H1 (cell line): ENCODE measurements around the gene DYNLRB1. TPM values are rescaled to one million over a fixed set of nuclear protein-coding genes. Genes with fewer than 3 reads are reported as not detected.

ENCODE experiments used
- CTCF ChIA-PET: fragments of 300-600 bp; sonication (Branson Sonifier 250); formaldehyde crosslinking; loops from one replicate; lab custom pipeline; 2021; ENCODE audit not compliant: partially characterized antibody; lab: Charles Lee
- POLR2A ChIA-PET: fragments of 300-600 bp; sonication (Branson Sonifier 250); formaldehyde crosslinking; loops from one replicate; lab custom pipeline; 2021; ENCODE audit warnings: inconsistent platforms; ENCODE audit not compliant: partially characterized antibody; lab: Charles Lee
- DNase-seq, 2 experiments: peaks; one replicate each; pipeline versions ENCODE4 v3.0.0 to v3.0.0-alpha.2; 2010 to 2022; ENCODE audit warnings: low spot score in 2 of 2, low read depth in 1 of 2, mixed read lengths in 1 of 2
- FAIRE-seq: peaks from 2 replicates; lab custom pipeline; 2011; peaks lifted over from hg19 to GRCh38; lab: Jason Lieb, UNC
- H2AFZ ChIP-seq: 2 replicates; pipeline ENCODE4 v1.8.1; 2012; ENCODE audit warnings: low read length, inconsistent platforms
- H2AK5ac ChIP-seq: 2 replicates; pipeline ENCODE4 v1.6.1; 2013; ENCODE audit warnings: low read depth, low read length
- H2BK120ac ChIP-seq: replicated peaks from 2 replicates; pipeline ENCODE3; 2013; ENCODE audit warnings: low read depth, low read length, inconsistent platforms
- H2BK12ac ChIP-seq: 2 replicates; pipeline ENCODE4 v1.6.1; 2013; ENCODE audit warnings: low read depth, low read length
- H2BK15ac ChIP-seq: 2 replicates; pipeline ENCODE4 v1.6.1; 2013; ENCODE audit warnings: low read length
- H2BK20ac ChIP-seq: 2 replicates; pipeline ENCODE4 v1.6.1; 2013; ENCODE audit warnings: low read length
- H2BK5ac ChIP-seq: 2 replicates; pipeline ENCODE4 v1.6.1; 2013; ENCODE audit warnings: low read depth, low read length
- H3K14ac ChIP-seq: 2 replicates; pipeline ENCODE4 v1.6.1; 2013; ENCODE audit warnings: inconsistent platforms; ENCODE audit not compliant: insufficient read length
- H3K18ac ChIP-seq: 2 replicates; pipeline ENCODE4 v1.6.1; 2013; ENCODE audit warnings: low read length; ENCODE audit errors: extremely low read depth
- H3K23ac ChIP-seq: 2 replicates; pipeline ENCODE4 v1.6.1; 2013; ENCODE audit warnings: inconsistent platforms; ENCODE audit not compliant: insufficient read length
- H3K23me2 ChIP-seq: 2 replicates; pipeline ENCODE4 v1.6.1; 2013; ENCODE audit warnings: low read depth, low read length
- H3K27ac ChIP-seq: 2 replicates; pipeline ENCODE4 v1.6.1; 2011; ENCODE audit warnings: low read depth, low read length, inconsistent platforms
- H3K27me3 ChIP-seq, 4 experiments: replicated peaks in 1 of 4; 1 replicate in 1 of 4; 2 replicates in 3 of 4; pipeline versions ENCODE4 v1.6.1 to v1.8.1; 2011 to 2013; ENCODE audit warnings: low read length in 3 of 4, mild to moderate bottlenecking in 3 of 4, inconsistent platforms in 2 of 4, mixed read lengths in 2 of 4, moderate library complexity in 1 of 4; ENCODE audit not compliant: control insufficient read depth in 3 of 4, insufficient read depth in 3 of 4; ENCODE audit errors: extremely low read depth in 1 of 4
- H3K36me3 ChIP-seq, 4 experiments: 2 replicates each; pipeline versions ENCODE4 v1.6.1 to v1.8.1; 2011 to 2013; ENCODE audit warnings: mild to moderate bottlenecking in 4 of 4, low read length in 3 of 4, moderate library complexity in 2 of 4, control low read depth in 1 of 4, inconsistent platforms in 1 of 4; ENCODE audit not compliant: insufficient read depth in 4 of 4, control insufficient read depth in 2 of 4
- H3K4ac ChIP-seq: replicated peaks from 2 replicates; pipeline ENCODE3; 2013; ENCODE audit warnings: low read length, low read depth, mixed read lengths, inconsistent platforms; ENCODE audit not compliant: insufficient read length
- H3K4me1 ChIP-seq, 4 experiments: replicated peaks in 1 of 4; 1 replicate in 1 of 4; 2 replicates in 3 of 4; pipeline versions ENCODE4 v1.6.1 to v1.8.1; 2011 to 2013; ENCODE audit warnings: low read length in 3 of 4, inconsistent platforms in 2 of 4, mixed read lengths in 1 of 4; ENCODE audit not compliant: insufficient read depth in 4 of 4, control insufficient read depth in 3 of 4
- H3K4me2 ChIP-seq, 2 experiments: 2 replicates each; pipeline versions ENCODE4 v1.6.1 to v1.8.1; 2011 to 2013; ENCODE audit warnings: low read depth in 2 of 2, low read length in 2 of 2, control low read depth in 1 of 2, inconsistent platforms in 1 of 2, mild to moderate bottlenecking in 1 of 2; ENCODE audit not compliant: insufficient read depth in 1 of 2
- H3K4me3 ChIP-seq, 4 experiments: fragments of 200-600, 300-600 bp in 1 of 4; sonication (generic), shearing (Covaris generic), sonication (Bioruptor Twin) in 1 of 4; 2 replicates each; pipeline versions ENCODE4 v1.5.1 to v1.8.1; 2011 to 2016; ENCODE audit warnings: low read length in 4 of 4, low read depth in 3 of 4, control low read depth in 2 of 4, inconsistent platforms in 2 of 4, mild to moderate bottlenecking in 2 of 4, mixed read lengths in 1 of 4, moderate library complexity in 1 of 4; ENCODE audit not compliant: insufficient read depth in 2 of 4; ENCODE audit errors: extremely low read depth in 1 of 4
- H3K56ac ChIP-seq: replicated peaks from 2 replicates; pipeline ENCODE3; 2013; ENCODE audit warnings: low read depth, mild to moderate bottlenecking, mixed read lengths, low read length, inconsistent platforms; ENCODE audit not compliant: insufficient read length
- H3K79me1 ChIP-seq: 2 replicates; pipeline ENCODE4 v1.6.1; 2013; ENCODE audit warnings: low read depth, low read length, control low read depth
- H3K79me2 ChIP-seq, 2 experiments: 2 replicates each; pipeline versions ENCODE4 v1.6.1 to v1.8.1; 2012 to 2013; ENCODE audit warnings: low read length in 2 of 2, mild to moderate bottlenecking in 2 of 2, inconsistent platforms in 1 of 2; ENCODE audit not compliant: insufficient read depth in 2 of 2, control insufficient read depth in 1 of 2
- H3K9ac ChIP-seq, 4 experiments: replicated peaks in 1 of 4; 1 replicate in 1 of 4; 2 replicates in 3 of 4; pipeline versions ENCODE4 v1.6.1 to v1.8.1; 2011 to 2013; ENCODE audit warnings: low read depth in 3 of 4, low read length in 3 of 4, control low read depth in 2 of 4, mild to moderate bottlenecking in 2 of 4, moderate library complexity in 2 of 4, inconsistent platforms in 1 of 4; ENCODE audit errors: extremely low read depth in 1 of 4
- H3K9me3 ChIP-seq, 2 experiments: 2 replicates each; pipeline versions ENCODE4 v1.6.1 to v1.8.1; 2012 to 2013; ENCODE audit warnings: mild to moderate bottlenecking in 2 of 2, moderate library complexity in 2 of 2, control low read depth in 1 of 2, inconsistent platforms in 1 of 2, low read depth in 1 of 2, low read length in 1 of 2, mixed read lengths in 1 of 2; ENCODE audit not compliant: insufficient read depth in 2 of 2
- H4K20me1 ChIP-seq, 2 experiments: replicated peaks in 1 of 2; 2 replicates each; pipeline versions ENCODE3 to v1.8.1; 2011 to 2013; ENCODE audit warnings: inconsistent platforms in 2 of 2, low read length in 2 of 2, mild to moderate bottlenecking in 1 of 2; ENCODE audit not compliant: insufficient read depth in 2 of 2, control insufficient read depth in 1 of 2
- H4K5ac ChIP-seq: 2 replicates; pipeline ENCODE4 v1.6.1; 2013; ENCODE audit warnings: low read length, low read depth, mixed read lengths, inconsistent platforms; ENCODE audit not compliant: insufficient read length
- H4K8ac ChIP-seq: 2 replicates; pipeline ENCODE4 v1.8.0; 2013; ENCODE audit warnings: mild to moderate bottlenecking, moderate library complexity, low read length, inconsistent platforms; ENCODE audit not compliant: insufficient read depth; ENCODE audit errors: extremely low read depth
- H4K91ac ChIP-seq: replicated peaks from 2 replicates; pipeline ENCODE3; 2013; ENCODE audit warnings: low read length, mixed read lengths, inconsistent platforms; ENCODE audit not compliant: insufficient read length
- BCL11A ChIP-seq, 2 experiments: IDR thresholded peaks; one replicate each; pipeline ENCODE4 v1.6.1; 2011; ENCODE audit warnings: low read depth in 2 of 2, low read length in 2 of 2, mild to moderate bottlenecking in 2 of 2
- CTCF ChIP-seq, 3 experiments: IDR thresholded peaks; 1 replicate in 2 of 3; 2 replicates in 1 of 3; pipeline versions ENCODE4 v1.5.1 to v1.6.1; 2011; ENCODE audit warnings: low read length in 3 of 3, mild to moderate bottlenecking in 3 of 3, inconsistent platforms in 2 of 3, low read depth in 1 of 3, moderate library complexity in 1 of 3; ENCODE audit not compliant: insufficient read depth in 1 of 3; ENCODE audit errors: control extremely low read depth in 1 of 3
- SRF ChIP-seq: IDR thresholded peaks from 2 replicates; pipeline ENCODE4 v1.6.1; 2011; ENCODE audit warnings: mild to moderate bottlenecking, low read depth, low read length, moderate library complexity
- ZNF274 ChIP-seq: IDR thresholded peaks from 2 replicates; pipeline ENCODE4 v1.7.0; 2012; ENCODE audit warnings: low read length, borderline replicate concordance; ENCODE audit errors: extremely low read depth
- WGBS, 2 experiments: shearing (Covaris generic) in 1 of 2; methylation state at CpG; one replicate each; pipeline versions ENCODE4 v1.1.6 to v1.1.7; 2013 to 2015; ENCODE audit warnings: low lambda C conversion rate in 2 of 2, mixed read lengths in 2 of 2, inconsistent platforms in 1 of 2, low coverage in 1 of 2, missing lambda C conversion rate in 1 of 2; ENCODE audit not compliant: insufficient replicate concordance in 2 of 2, insufficient coverage in 1 of 2, insufficient read length in 1 of 2; ENCODE audit errors: extremely low coverage in 1 of 2, missing lambda C conversion rate in 1 of 2; 5-methylcytosine and 5-hydroxymethylcytosine counted together
- polyA plus RNA-seq, 7 experiments: library from polyadenylated mRNA; depleted of rRNA in 3 of 7; stranded (reverse) in 5 of 7; unstranded in 2 of 7; fragments of >200 nt in 5 of 7; fragments of 200-250 nt in 2 of 7; gene quantifications; 1 replicate in 5 of 7; 2 replicates in 1 of 7; 4 replicates in 1 of 7; pipeline versions ENCODE4 v1.2.1 to v1.2.3, GENCODE V29; 2011 to 2013; ENCODE audit warnings: missing spikeins in 2 of 7, mixed read lengths in 2 of 7
- total RNA-seq: library from RNA; stranded (reverse); fragmentation: NEBNext Ultra II Directional; extraction: Animal tissue kit (Norgen Biotek cat#: 25700); gene quantifications from 2 replicates; pipeline ENCODE4 v1.2.1, GENCODE V29; 2021

The DYNLRB1 gene
- total and polyA plus RNA-seq, 2 of the 8 experiments (the other 6 are each of a cell fraction or from before 2014, with no cell fraction given), result 109 to 214 TPM

- FAIRE-seq, result no peak
- Histone ChIP-seq H2BK20ac (no peak overlapping the region), H3K14ac (no peak overlapping the region), H3K4me2 (no peak overlapping the region), H4K5ac (no peak overlapping the region), H2BK120ac (no peak overlapping the region), H3K27ac (no peak overlapping the region), H4K91ac (no peak overlapping the region), H3K18ac (no peak overlapping the region), H2BK15ac (no peak overlapping the region), H3K4me3 (no peak overlapping the region), H3K23ac (no peak overlapping the region), H3K36me3 (peaks cover 8 to 48% (median 21%) of the 10 kb centered on the region in 4 experiments), H2BK12ac (no peak overlapping the region), H4K20me1 (peaks cover 5 to 19% of the 10 kb centered on the region in 2 experiments), H3K9me3 (no peaks in the 10 kb centered on the region), H3K4ac (no peak overlapping the region), H2AK5ac (no peak overlapping the region), H3K56ac (no peak overlapping the region), H2AFZ (no peak overlapping the region), H3K79me1 (peaks cover 12% of the 10 kb centered on the region), H3K4me1 (no peaks in the 10 kb centered on the region), H3K27me3 (no peaks in the 10 kb centered on the region), H4K8ac (peak overlapping the region; percentile 1; the same call in 1 of the 2 replicates), H2BK5ac (no peak overlapping the region), H3K79me2 (peaks cover 0 to 14% of the 10 kb centered on the region in 2 experiments; a peak in 2 of 4 replicates), H3K9ac (no peak overlapping the region), H3K23me2 (no peaks in the 10 kb centered on the region)
- TF ChIP-seq ZNF274 (no peak), BCL11A (IDR thresholded peaks at IDR 0.05; ENCODE audit: low read depth in 2 of 2, low read length in 2 of 2) (no peak), SRF (no peak), CTCF (IDR thresholded peaks at IDR 0.05; ENCODE audit: control extremely low read depth in 1 of 3, insufficient read depth in 1 of 3, low read depth in 1 of 3, low read length in 3 of 3) (no peak)
- POLR2A ChIA-PET, result interaction anchor here (1.4 kb wide), 1 partner anchor 18 kb away, joined by 5 read pairs; no protein-coding TSS in a partner anchor
- CTCF ChIA-PET, result interaction anchor here (0.6 to 4.4 kb wide), 5 partner anchors 15 to 722 kb away, joined by 3 to 16 read pairs (median 3); no protein-coding TSS in a partner anchor
- DNase-seq, result no peak
- 92% methylated on average over 3 of the region's 3 CpGs; no CpG with 5 or more reads in 1 of the 2 experiments for WGBS, 2 experiments
These were observed 13.5 kb downstream of the DYNLRB1 start for GRCh38 chr20:34529742-34530141.
